Measurements from ENCODE around the gene SLC27A6. TPM values are rescaled to one million over a fixed set of nuclear protein-coding genes. Genes with fewer than 3 reads are reported as not detected.

SLC27A6 gene
- total RNA-seq, 1 donor from 2014 or later, result 2.1 TPM

DNA sequence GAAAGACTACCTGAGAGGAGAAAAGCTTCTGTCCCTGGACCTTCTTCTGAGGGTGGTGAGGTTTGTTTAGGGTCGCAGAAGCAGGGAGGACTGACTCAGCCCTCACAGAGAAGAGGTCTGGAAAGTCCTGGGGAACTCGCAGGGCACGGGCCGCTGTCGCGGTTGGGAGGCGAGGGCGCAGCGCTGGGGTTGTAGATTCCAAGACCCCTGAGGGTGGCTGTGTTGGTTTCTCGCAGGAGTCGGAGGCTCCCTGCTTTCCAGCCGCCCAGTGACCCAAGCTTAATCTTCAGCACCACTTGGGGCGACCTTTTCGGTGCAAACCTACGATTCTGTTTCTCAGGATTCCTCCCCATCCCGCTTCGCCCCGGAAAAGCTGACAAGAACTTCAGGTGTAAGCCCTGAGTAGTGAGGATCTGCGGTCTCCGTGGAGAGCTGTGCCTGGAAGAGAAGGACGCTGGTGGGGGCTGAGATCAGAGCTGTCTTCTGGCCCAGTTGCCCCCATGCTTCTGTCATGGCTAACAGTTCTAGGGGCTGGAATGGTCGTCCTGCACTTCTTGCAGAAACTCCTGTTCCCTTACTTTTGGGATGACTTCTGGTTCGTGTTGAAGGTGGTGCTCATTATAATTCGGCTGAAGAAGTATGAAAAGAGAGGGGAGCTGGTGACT lies 482 bp downstream of the SLC27A6 start:
- peaks cover 33% of the 10 kb centered on the region for H3K27me3 Mint-ChIP-seq
- no peak overlapping the region for H3K27ac Mint-ChIP-seq

DNA sequence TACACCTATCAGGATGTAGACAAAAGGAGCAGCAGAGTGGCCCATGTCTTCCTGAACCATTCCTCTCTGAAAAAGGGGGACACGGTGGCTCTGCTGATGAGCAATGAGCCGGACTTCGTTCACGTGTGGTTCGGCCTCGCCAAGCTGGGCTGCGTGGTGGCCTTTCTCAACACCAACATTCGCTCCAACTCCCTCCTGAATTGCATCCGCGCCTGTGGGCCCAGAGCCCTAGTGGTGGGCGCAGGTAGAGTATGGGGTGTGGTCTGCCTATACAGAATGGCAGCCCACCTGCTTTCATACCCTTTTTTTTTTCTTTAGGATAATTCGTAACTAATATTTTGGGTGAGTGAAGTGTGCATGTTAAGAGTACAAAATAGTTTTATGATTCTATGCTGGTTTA lies 1.1 kb downstream of the SLC27A6 start:
- TF ChIP-seq, protein P1, sequence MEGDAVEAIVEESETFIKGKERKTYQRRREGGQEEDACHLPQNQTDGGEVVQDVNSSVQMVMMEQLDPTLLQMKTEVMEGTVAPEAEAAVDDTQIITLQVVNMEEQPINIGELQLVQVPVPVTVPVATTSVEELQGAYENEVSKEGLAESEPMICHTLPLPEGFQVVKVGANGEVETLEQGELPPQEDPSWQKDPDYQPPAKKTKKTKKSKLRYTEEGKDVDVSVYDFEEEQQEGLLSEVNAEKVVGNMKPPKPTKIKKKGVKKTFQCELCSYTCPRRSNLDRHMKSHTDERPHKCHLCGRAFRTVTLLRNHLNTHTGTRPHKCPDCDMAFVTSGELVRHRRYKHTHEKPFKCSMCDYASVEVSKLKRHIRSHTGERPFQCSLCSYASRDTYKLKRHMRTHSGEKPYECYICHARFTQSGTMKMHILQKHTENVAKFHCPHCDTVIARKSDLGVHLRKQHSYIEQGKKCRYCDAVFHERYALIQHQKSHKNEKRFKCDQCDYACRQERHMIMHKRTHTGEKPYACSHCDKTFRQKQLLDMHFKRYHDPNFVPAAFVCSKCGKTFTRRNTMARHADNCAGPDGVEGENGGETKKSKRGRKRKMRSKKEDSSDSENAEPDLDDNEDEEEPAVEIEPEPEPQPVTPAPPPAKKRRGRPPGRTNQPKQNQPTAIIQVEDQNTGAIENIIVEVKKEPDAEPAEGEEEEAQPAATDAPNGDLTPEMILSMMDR (IDR thresholded peaks at IDR 0.05; ENCODE audit: unreplicated experiment), result peak; percentile 38
- no peak for DNase-seq (ENCODE audit: low spot score, unreplicated experiment)
- Mint-ChIP-seq H3K27ac (no peak overlapping the region), H3K4me3 (ENCODE audit: low read depth) (peak overlapping the region; percentile 76), H3K9me3 (ENCODE audit: low read depth) (peaks cover 2% of the 10 kb centered on the region), H3K27me3 (peaks cover 31% of the 10 kb centered on the region), H3K4me1 (ENCODE audit: low read depth) (peaks cover 4% of the 10 kb centered on the region), H3K36me3 (ENCODE audit: insufficient read depth) (no peaks in the 10 kb centered on the region)

More for the DNA sequence above, 482 bp downstream of the SLC27A6 start:
- Mint-ChIP-seq H3K4me3 (ENCODE audit: low read depth) (peak overlapping the region; percentile 76), H3K4me1 (ENCODE audit: low read depth) (peaks cover 4% of the 10 kb centered on the region), H3K36me3 (ENCODE audit: insufficient read depth) (peaks cover 1% of the 10 kb centered on the region), H3K9me3 (ENCODE audit: low read depth) (peaks cover 8% of the 10 kb centered on the region)
- DNase-seq (ENCODE audit: low spot score, unreplicated experiment), result no peak
- TF ChIP-seq, protein P1 (IDR thresholded peaks at IDR 0.05; ENCODE audit: unreplicated experiment), result no peak

DNA sequence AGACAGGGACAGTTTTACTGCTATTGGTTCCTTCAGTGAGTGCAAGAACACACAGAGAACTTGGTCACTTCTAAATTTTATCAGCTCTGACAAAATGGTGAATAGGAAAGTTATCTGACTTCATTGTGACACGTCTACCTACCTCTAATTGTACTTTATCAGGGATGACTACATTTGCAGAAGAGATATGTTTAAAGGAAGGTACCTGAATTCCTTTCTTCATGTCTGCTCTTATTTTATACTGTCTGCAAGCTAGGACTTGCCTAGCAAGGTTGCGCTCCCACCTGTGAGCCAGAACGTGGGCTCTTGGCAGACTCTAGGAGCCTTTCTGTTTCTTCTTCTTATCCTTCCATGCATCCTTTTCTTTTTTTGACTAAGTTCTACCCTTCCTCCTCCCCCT lies 1.6 kb downstream of the SLC27A6 start:
- H3K27me3 Mint-ChIP-seq, result peaks cover 30% of the 10 kb centered on the region
- H3K36me3 Mint-ChIP-seq (ENCODE audit: insufficient read depth), result no peaks in the 10 kb centered on the region
- peak overlapping the region; percentile 76 for H3K4me3 Mint-ChIP-seq (ENCODE audit: low read depth)
- no peak overlapping the region for H3K27ac Mint-ChIP-seq
- TF ChIP-seq, protein P1 (IDR thresholded peaks at IDR 0.05; ENCODE audit: unreplicated experiment), result no peak
- DNase-seq (ENCODE audit: low spot score, unreplicated experiment), result no peak
- H3K4me1 Mint-ChIP-seq (ENCODE audit: low read depth), result peaks cover 4% of the 10 kb centered on the region
- peaks cover 3% of the 10 kb centered on the region for H3K9me3 Mint-ChIP-seq (ENCODE audit: low read depth)

DNA sequence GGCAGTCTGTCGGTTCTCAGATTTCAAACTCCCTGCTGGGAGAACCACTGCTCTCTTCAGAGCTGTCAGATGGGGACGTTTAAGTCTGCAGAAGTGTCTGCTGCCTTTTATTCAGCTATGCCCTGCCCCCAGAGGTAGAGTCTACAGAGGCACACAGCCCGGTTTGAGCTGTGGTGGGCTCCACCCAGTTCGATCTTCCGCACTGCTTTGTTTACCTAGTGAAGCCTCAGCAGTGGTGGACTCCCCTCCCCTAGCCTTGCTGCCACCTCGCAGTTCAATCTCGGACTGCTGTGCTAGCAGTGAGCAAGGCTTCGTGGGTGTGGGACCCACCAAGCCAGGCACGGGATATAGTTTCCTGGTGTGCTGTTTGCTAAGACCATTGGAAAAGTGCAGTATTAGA lies 8.0 kb downstream of the SLC27A6 start:
- H3K27me3 Mint-ChIP-seq, result no peaks in the 10 kb centered on the region
- DNase-seq (ENCODE audit: low spot score, unreplicated experiment), result no peak
- peaks cover 5% of the 10 kb centered on the region for H3K4me1 Mint-ChIP-seq (ENCODE audit: low read depth)
- H3K4me3 Mint-ChIP-seq (ENCODE audit: low read depth), result no peak overlapping the region
- peaks cover 14% of the 10 kb centered on the region for H3K9me3 Mint-ChIP-seq (ENCODE audit: low read depth)
- no peak overlapping the region for H3K27ac Mint-ChIP-seq
- TF ChIP-seq, protein P1 (IDR thresholded peaks at IDR 0.05; ENCODE audit: unreplicated experiment), result no peak
- no peaks in the 10 kb centered on the region for H3K36me3 Mint-ChIP-seq (ENCODE audit: insufficient read depth)

DNA sequence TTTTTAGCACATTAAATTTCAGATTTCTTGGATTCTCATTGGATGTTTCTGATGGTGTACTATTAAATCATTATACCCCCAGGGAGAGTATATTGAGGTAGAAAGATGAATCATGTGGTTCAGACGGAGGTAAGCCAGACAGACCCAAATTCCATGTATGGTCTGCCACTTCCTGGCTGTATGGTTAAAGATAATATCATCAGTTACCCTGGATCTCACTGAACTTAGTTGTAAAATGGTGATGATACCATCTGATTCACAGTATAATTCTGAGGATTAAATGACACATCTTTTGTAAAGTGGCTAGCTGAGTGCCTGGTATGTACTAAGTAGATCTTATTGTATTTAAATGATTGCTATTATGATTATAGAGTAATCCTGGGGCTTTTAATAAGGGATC lies 9.3 kb downstream of the SLC27A6 start:
- TF ChIP-seq, protein P1 (IDR thresholded peaks at IDR 0.05; ENCODE audit: unreplicated experiment), result no peak
- Mint-ChIP-seq H3K9me3 (ENCODE audit: low read depth) (peaks cover 14% of the 10 kb centered on the region), H3K4me1 (ENCODE audit: low read depth) (peaks cover 5% of the 10 kb centered on the region), H3K27me3 (no peaks in the 10 kb centered on the region), H3K27ac (no peak overlapping the region), H3K36me3 (ENCODE audit: insufficient read depth) (no peaks in the 10 kb centered on the region), H3K4me3 (ENCODE audit: low read depth) (no peak overlapping the region)
- DNase-seq (ENCODE audit: low spot score, unreplicated experiment), result no peak
